Mononuclear cell (primary cell): ENCODE data around the gene RGS13. TPM values are rescaled to one million over a fixed set of nuclear protein-coding genes. Genes with fewer than 3 reads are reported as not detected.

ENCODE experiments used
- H3K27me3 ChIP-seq: 2 replicates; pipeline ENCODE4 v1.6.0; 2011; ENCODE audit warnings: low read length, control low read depth; ENCODE audit not compliant: insufficient read depth
- H3K4me1 ChIP-seq: 2 replicates; pipeline ENCODE4 v1.5.1; 2011; ENCODE audit warnings: mild to moderate bottlenecking, low read length, control low read depth; ENCODE audit not compliant: insufficient read depth
- H3K4me3 ChIP-seq: 2 replicates; pipeline ENCODE4 v1.5.1; 2011; ENCODE audit warnings: mild to moderate bottlenecking, low read length, moderate library complexity
- H3K9me3 ChIP-seq: 2 replicates; pipeline ENCODE4 v1.5.1; 2011; ENCODE audit warnings: low read depth, mild to moderate bottlenecking, control low read depth, low read length
- total RNA-seq: library from RNA; depleted of rRNA; stranded (reverse); fragments of >200 nt; gene quantifications from one replicate; pipeline ENCODE4 v1.2.3, GENCODE V29; 2012

The RGS13 gene
- total RNA-seq, 1 donor, result 0.52 TPM

DNA sequence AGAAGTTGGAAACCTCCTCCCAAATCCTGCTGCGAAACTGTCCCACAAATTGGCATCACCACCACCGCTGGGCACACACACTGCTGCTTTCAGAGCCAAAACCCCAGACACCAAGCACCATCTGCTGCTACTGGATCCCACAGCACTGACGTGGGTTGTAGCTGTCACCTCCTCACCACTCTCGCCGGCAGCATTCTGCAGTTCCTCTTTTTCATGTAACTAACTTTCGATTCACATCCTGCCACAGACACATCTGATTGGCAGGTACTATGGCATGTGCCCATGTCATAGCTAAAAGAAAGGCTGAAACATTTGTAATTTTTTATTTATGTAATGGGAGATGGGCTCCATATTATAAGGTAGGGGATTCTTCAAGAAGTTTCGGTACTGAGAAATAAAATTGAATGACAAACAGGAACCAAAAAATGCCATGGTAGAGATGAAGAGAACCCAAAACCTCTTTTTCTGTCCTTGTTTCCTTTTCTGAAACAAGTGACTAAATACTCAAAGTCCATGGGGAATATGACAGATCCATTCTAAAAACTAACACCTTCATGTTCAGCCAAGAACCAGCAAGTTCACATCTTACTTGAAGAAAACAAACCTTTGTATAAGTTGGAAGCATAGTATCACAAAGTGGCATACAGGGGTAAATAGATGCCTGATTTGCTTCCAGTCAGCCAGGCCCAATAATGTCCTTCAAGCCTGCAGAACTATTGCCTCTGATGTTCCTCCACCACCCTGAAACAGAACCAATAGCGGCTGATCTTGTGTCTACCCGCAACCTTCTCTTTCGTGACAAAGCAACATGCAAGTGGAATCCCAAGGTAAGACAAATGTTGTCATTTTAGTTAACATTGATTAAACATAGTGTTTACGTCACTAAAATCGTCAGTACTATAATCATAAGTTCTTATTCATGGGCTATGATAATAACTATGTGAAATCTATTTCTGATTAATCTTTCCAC lies 26.6 kb upstream of the RGS13 start:
- H3K4me3 ChIP-seq, result no peak overlapping the region
- no peaks in the 10 kb centered on the region for H3K27me3 ChIP-seq
- peaks cover 18% of the 10 kb centered on the region for H3K4me1 ChIP-seq
- H3K9me3 ChIP-seq, result no peaks in the 10 kb centered on the region

DNA sequence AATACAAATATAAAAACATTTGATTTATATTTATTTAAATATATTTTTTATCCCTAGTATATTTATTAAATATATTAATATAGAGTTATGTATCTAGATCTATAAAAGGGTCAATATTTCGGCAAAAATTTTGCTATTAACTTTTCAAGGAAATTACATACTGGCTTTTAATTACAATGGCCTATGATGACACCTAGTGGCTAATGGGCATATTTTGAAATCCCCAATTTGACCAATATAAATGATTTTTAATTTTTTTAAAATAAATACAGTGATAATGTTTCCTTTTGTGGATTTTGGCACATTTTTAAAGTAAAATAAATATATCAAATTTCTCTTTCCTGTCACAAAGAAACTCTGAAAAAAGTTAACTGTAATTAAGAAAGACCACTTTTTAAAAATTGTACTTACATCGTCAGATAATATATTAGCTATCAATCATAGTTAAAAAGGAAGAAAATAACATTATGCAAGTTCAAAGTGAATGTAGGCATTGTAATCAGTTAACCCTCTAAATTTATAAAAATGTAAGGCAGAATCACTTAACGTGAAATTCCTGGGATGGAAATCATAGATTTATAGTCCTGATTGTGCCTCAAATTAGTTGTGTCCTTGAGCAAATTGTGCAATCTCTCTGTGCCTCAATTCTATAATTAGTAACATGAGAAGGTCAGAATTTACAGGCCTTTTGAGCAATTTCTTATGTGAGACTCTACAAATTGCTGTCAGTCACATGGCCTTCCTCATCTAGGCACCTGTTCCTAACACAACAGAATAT lies 25.6 kb upstream of the RGS13 start:
- H3K27me3 ChIP-seq, result no peaks in the 10 kb centered on the region
- peaks cover 18% of the 10 kb centered on the region for H3K4me1 ChIP-seq
- H3K9me3 ChIP-seq, result no peaks in the 10 kb centered on the region

DNA sequence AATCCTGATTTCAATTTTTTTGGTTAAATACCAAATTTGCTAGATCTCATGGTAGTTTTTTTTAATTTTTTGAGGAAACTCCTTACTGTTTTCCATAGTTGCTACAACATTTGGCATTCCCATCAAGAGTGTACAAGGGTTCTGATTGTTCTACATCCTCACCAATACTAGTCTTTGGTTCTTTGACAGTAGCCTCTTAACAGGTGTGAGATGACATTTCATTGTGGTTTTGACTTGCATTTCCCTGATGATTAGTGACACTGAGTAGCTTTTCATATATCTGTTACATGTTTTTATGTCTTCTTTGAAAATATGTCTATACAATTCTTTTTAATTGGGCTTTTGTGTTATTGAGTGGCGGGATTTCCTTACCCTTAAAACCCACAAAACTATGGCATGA lies 20.9 kb upstream of the RGS13 start:
- no peaks in the 10 kb centered on the region for H3K9me3 ChIP-seq
- no peaks in the 10 kb centered on the region for H3K4me1 ChIP-seq
- no peak overlapping the region for H3K4me3 ChIP-seq
- peaks cover 5% of the 10 kb centered on the region for H3K27me3 ChIP-seq

More for the DNA sequence above, 25.6 kb upstream of the RGS13 start:
- H3K4me3 ChIP-seq, result no peak overlapping the region

GRCh38 chr1:192620071-192620635 lies 15.8 kb upstream of the RGS13 start:
- Histone ChIP-seq H3K4me3 (no peak overlapping the region), H3K27me3 (peaks cover 9% of the 10 kb centered on the region), H3K4me1 (no peaks in the 10 kb centered on the region), H3K9me3 (no peaks in the 10 kb centered on the region)

DNA sequence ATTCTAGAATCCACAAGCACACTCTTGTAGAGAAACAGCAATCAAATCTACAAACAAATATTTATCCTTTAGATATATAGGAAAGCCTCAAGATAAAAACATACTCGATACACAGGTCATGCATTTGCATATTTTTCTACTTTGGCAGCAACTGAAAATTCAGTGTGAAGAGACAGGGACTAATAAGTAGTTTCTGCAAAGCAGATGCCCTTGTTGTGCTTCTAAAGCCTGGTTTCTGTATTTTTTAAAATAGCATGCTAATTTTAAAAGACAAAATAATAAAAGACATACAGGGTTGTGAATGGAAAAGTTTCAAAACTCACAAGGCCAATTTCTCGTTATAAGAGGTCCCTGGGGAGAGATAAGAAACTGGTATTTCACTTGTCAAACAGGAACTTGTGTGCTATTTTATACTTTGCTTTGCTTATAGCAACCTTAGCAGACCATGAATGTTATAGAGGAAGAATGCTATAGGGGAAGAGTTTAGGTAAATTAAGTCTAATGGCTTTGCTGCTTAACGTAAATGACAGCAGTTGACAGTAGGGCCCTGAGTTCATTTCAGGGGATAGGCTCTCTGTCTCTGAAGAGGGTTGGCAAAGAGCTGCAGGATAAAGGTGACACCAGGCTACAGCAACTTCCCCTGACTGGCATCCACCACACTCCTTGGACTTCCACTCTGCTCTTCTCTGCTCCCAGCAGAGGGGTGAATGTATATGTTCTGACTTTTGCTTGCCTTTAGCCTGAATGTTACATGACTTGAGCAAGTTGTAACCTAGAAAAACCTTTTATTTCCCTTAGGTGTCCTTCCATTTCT lies 9.4 kb upstream of the RGS13 start:
- H3K4me3 ChIP-seq, result no peak overlapping the region
- H3K9me3 ChIP-seq, result no peaks in the 10 kb centered on the region
- H3K27me3 ChIP-seq, result peaks cover 28% of the 10 kb centered on the region
- H3K4me1 ChIP-seq, result peaks cover 3% of the 10 kb centered on the region

DNA sequence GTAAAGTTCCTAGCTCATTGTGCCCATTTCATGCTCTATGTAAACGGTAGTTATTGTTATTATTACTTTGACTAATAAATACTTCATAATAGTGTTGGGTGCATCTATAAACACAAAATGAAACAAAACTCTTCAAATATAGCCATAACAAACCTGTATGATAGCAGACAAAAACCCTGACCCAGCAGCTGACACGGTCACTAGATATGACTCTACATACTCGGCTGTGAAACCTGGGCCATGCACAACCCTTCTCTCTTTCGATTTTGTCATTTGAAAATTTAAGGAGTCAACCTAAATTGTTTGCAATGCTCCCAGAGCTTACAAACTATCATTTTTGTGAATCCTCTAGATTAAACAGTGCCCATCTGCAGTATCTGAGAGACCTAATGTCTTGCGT lies 8.0 kb upstream of the RGS13 start:
- Histone ChIP-seq H3K9me3 (no peaks in the 10 kb centered on the region), H3K4me1 (peaks cover 3% of the 10 kb centered on the region), H3K27me3 (peaks cover 34% of the 10 kb centered on the region), H3K4me3 (no peak overlapping the region)

DNA sequence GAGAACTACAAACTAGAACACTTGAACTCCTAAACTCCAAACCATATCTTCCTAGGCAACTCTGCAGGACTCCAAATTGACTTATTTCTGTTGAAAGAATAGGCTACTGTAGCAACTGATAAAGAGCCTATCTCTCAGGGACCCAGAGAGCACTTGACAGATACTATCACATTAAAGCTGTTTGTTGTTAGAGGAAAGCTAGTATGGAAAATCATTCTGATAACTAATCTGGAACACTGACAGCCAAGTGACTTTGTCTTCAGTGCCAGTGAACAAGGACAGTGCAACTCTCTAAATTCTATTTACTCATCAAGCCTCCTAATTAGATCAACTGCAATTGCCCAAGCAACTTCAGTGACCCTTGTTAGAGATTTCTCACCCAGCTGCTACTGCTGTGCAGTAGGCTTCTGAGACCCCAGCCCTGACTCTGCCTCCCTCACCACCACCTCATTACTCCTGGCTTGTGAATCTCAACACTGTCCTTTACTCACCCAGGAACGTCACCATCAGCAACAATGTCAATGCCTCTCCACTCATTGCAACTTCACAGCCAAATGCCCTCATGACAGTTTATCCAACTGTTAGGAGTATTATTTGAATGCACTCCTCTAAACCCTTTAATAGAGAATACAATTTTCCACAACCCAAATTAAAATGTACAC lies 7.4 kb upstream of the RGS13 start:
- Histone ChIP-seq H3K4me3 (no peak overlapping the region), H3K27me3 (peaks cover 39% of the 10 kb centered on the region), H3K4me1 (peaks cover 3% of the 10 kb centered on the region), H3K9me3 (no peaks in the 10 kb centered on the region)

DNA sequence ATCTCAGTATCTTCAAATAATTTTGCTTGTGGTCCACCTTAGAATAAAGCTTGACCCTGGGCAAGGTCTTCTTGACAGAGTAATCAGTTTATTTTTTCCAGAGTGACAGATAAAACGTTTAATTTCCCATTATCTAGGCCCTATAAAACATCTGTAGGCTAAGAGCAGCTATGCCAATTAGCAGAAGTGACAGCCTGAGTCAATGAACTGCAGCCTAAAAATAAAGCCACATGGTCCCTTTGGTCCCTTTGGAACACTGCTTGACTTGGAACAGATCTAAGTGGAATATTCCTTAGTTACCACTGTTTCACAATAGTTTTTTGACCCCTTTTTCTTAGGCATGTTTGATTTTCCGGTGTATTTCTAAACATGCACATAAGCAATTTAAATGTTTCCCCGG lies 6.3 kb upstream of the RGS13 start:
- Histone ChIP-seq H3K9me3 (no peaks in the 10 kb centered on the region), H3K4me1 (peaks cover 3% of the 10 kb centered on the region), H3K4me3 (no peak overlapping the region), H3K27me3 (peaks cover 44% of the 10 kb centered on the region)

GRCh38 chr1:192630521-192631287 lies 5.2 kb upstream of the RGS13 start:
- Histone ChIP-seq H3K9me3 (no peaks in the 10 kb centered on the region), H3K4me1 (peaks cover 3% of the 10 kb centered on the region), H3K27me3 (peaks cover 39% of the 10 kb centered on the region), H3K4me3 (no peak overlapping the region)

DNA sequence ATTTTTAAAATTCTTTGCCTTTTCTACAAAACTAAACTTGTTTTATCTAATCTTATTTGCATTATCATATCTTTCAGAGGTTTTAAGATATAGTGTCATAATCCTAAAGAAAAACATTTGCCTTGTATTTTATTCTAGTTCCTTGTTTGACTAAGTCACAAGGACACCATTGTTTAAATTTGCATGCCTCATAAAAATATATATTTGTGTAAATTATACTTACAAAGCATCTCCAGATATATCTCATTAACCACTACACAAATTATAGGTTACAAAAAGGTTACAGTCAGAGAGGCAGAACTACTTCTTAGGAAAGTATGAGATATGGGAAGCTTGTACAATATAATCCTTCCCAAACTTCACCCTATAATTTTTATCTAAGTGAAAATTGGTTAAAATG lies 4.2 kb upstream of the RGS13 start:
- Histone ChIP-seq H3K4me3 (no peak overlapping the region), H3K4me1 (peaks cover 3% of the 10 kb centered on the region), H3K27me3 (peaks cover 37% of the 10 kb centered on the region), H3K9me3 (no peaks in the 10 kb centered on the region)

GRCh38 chr1:192632188-192632587 lies 3.8 kb upstream of the RGS13 start:
- no peak overlapping the region for H3K4me3 ChIP-seq
- H3K9me3 ChIP-seq, result no peaks in the 10 kb centered on the region
- H3K27me3 ChIP-seq, result peaks cover 37% of the 10 kb centered on the region
- H3K4me1 ChIP-seq, result no peaks in the 10 kb centered on the region

- Histone ChIP-seq H3K27me3 (peaks cover 37% of the 10 kb centered on the region), H3K4me1 (no peaks in the 10 kb centered on the region), H3K4me3 (no peak overlapping the region), H3K9me3 (no peaks in the 10 kb centered on the region)
Measured at GRCh38 chr1:192632641-192633532, 3.1 kb upstream of the RGS13 start.
